ENCODE data around the gene PIEZO2.

The PIEZO2 gene

GRCh38 chr18:11073971-11074370 lies 75.4 kb downstream of the PIEZO2 start:
- no peaks in the 10 kb centered on the region for H3K79me2 ChIP-seq (ENCODE audit: insufficient read depth, low read length)
- no peaks in the 10 kb centered on the region for H3K9me2 ChIP-seq (replicated peaks; ENCODE audit: insufficient read depth, low read length)
- no peak overlapping the region for H3K4me2 ChIP-seq (ENCODE audit: low read depth, low read length, poor library complexity, severe bottlenecking)
- no peak overlapping the region for H3K27ac ChIP-seq (ENCODE audit: low read depth, low read length)
- no peaks in the 10 kb centered on the region for H3F3A ChIP-seq (ENCODE audit: insufficient read depth)
- no peak overlapping the region for H2AFZ ChIP-seq (ENCODE audit: low read depth, low read length, severe bottlenecking)
- no peak for TF ChIP-seq EZH2phosphoT487 (conservative IDR thresholded peaks at IDR 0.05; ENCODE audit: low read length)
- TF ChIP-seq, protein P1, sequence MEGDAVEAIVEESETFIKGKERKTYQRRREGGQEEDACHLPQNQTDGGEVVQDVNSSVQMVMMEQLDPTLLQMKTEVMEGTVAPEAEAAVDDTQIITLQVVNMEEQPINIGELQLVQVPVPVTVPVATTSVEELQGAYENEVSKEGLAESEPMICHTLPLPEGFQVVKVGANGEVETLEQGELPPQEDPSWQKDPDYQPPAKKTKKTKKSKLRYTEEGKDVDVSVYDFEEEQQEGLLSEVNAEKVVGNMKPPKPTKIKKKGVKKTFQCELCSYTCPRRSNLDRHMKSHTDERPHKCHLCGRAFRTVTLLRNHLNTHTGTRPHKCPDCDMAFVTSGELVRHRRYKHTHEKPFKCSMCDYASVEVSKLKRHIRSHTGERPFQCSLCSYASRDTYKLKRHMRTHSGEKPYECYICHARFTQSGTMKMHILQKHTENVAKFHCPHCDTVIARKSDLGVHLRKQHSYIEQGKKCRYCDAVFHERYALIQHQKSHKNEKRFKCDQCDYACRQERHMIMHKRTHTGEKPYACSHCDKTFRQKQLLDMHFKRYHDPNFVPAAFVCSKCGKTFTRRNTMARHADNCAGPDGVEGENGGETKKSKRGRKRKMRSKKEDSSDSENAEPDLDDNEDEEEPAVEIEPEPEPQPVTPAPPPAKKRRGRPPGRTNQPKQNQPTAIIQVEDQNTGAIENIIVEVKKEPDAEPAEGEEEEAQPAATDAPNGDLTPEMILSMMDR (IDR thresholded peaks at IDR 0.05; ENCODE audit: insufficient read depth, low read length, poor library complexity, severe bottlenecking), result no peak
- no peaks in the 10 kb centered on the region for H3K27me3 ChIP-seq (ENCODE audit: low read length)
- no peaks in the 10 kb centered on the region for H3K36me3 ChIP-seq (ENCODE audit: low read length)
- H4K20me1 ChIP-seq (ENCODE audit: low read depth, low read length), result no peaks in the 10 kb centered on the region
- no peaks in the 10 kb centered on the region for H3K9me3 ChIP-seq (ENCODE audit: insufficient read depth, low read length)
- no peak overlapping the region for H3K9ac ChIP-seq (ENCODE audit: low read length)
- no peak overlapping the region for H3K4me3 ChIP-seq (ENCODE audit: insufficient read depth, low read length, poor library complexity, severe bottlenecking)

DNA sequence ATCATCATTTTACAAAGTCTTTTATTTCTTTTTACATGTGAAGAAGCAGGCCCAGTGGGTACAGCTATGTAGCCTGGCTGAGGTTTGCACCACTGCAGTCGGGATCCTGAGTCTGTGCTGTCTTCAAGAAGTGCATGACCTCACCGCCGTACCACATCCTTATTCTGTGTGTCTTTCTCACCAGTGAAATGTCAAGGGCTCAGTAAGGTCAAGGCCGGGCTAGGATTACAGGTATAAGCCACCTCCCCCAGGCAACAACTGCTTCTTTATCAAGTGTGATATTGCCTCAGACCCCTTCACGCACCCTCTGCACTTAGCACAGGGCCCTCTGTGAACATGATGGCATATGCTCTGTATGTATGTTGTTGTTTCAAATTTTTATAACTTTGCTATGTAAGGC lies 76.7 kb downstream of the PIEZO2 start:
- Histone ChIP-seq H3K27me3 (ENCODE audit: low read length) (no peaks in the 10 kb centered on the region), H3K27ac (ENCODE audit: low read depth, low read length) (no peak overlapping the region), H4K20me1 (ENCODE audit: low read depth, low read length) (no peaks in the 10 kb centered on the region), H3K4me2 (ENCODE audit: low read depth, low read length, poor library complexity, severe bottlenecking) (no peak overlapping the region), H3K4me3 (ENCODE audit: insufficient read depth, low read length, poor library complexity, severe bottlenecking) (no peak overlapping the region), H3K79me2 (ENCODE audit: insufficient read depth, low read length) (no peaks in the 10 kb centered on the region), H3K9me3 (ENCODE audit: insufficient read depth, low read length) (no peaks in the 10 kb centered on the region), H3K36me3 (ENCODE audit: low read length) (no peaks in the 10 kb centered on the region), H3F3A (ENCODE audit: insufficient read depth) (no peaks in the 10 kb centered on the region), H3K9me2 (replicated peaks; ENCODE audit: insufficient read depth, low read length) (no peaks in the 10 kb centered on the region), H3K9ac (ENCODE audit: low read length) (no peak overlapping the region), H2AFZ (ENCODE audit: low read depth, low read length, severe bottlenecking) (no peak overlapping the region)
- TF ChIP-seq, protein P1 (IDR thresholded peaks at IDR 0.05; ENCODE audit: insufficient read depth, low read length, poor library complexity, severe bottlenecking), result no peak
- no peak for TF ChIP-seq EZH2phosphoT487 (conservative IDR thresholded peaks at IDR 0.05; ENCODE audit: low read length)

GRCh38 chr18:11071300-11071699 lies 78.1 kb downstream of the PIEZO2 start:
- TF ChIP-seq, protein P1 (IDR thresholded peaks at IDR 0.05; ENCODE audit: insufficient read depth, low read length, poor library complexity, severe bottlenecking), result no peak
- no peak for TF ChIP-seq EZH2phosphoT487 (conservative IDR thresholded peaks at IDR 0.05; ENCODE audit: low read length)
- Histone ChIP-seq H3K4me3 (ENCODE audit: insufficient read depth, low read length, poor library complexity, severe bottlenecking) (no peak overlapping the region), H3K27me3 (ENCODE audit: low read length) (no peaks in the 10 kb centered on the region), H3K9me2 (replicated peaks; ENCODE audit: insufficient read depth, low read length) (no peaks in the 10 kb centered on the region), H2AFZ (ENCODE audit: low read depth, low read length, severe bottlenecking) (no peak overlapping the region), H3K36me3 (ENCODE audit: low read length) (no peaks in the 10 kb centered on the region), H3K4me2 (ENCODE audit: low read depth, low read length, poor library complexity, severe bottlenecking) (no peak overlapping the region), H3K9me3 (ENCODE audit: insufficient read depth, low read length) (no peaks in the 10 kb centered on the region), H3K9ac (ENCODE audit: low read length) (no peak overlapping the region), H3K27ac (ENCODE audit: low read depth, low read length) (no peak overlapping the region), H4K20me1 (ENCODE audit: low read depth, low read length) (no peaks in the 10 kb centered on the region), H3F3A (ENCODE audit: insufficient read depth) (no peaks in the 10 kb centered on the region), H3K79me2 (ENCODE audit: insufficient read depth, low read length) (no peaks in the 10 kb centered on the region)

Measured in SU-DHL-6 (cell line).